ENCODE measurements around the gene IGSF9B. TPM values are rescaled to one million over a fixed set of nuclear protein-coding genes. Genes with fewer than 3 reads are reported as not detected.

IGSF9B gene
- total and polyA plus RNA-seq, 9 of the 15 experiments (the other 6 are each of a cell fraction or from before 2014, with no cell fraction given), result 0.09 TPM; not detected in 8

DNA sequence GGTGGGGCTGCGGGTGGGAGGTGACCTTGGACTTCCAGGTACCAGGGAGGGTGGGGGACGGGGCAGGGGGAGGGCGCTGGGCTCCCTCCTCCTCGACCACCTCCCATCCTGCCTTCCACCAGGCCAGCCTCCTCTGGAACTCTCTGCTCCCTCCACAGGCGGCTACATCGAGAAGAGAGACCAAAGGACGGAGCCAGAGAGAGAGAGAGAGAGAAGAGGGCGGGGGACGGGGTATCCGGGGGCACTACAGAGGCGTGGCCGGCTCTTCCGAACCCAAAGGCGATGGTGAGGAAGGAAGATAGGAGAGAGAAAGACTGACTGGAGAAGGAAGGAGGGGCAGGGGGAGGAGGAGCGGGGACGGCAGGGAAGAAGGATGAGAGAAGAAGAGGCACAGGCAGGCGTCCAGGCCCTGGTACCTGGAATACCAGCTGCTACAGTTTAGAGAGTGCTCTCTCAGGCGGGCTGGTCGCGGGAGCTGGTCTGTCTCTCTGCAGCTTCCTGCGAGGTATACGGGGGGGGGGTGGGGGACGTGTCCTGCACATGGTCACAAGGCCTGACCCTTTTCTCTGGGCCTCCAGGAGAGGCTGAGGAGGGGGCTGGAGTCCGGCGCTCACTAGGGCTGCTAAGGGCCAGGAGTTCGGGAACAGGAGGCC lies 38.0 kb downstream of the IGSF9B start (continued):
- TF ChIP-seq ZNF699 (CRISPR knock-in tag; IDR thresholded peaks at IDR 0.05; ENCODE audit: insufficient replicate concordance) (no peak), MEIS2 (IDR thresholded peaks at IDR 0.05; ENCODE audit: partially characterized antibody) (no peak)

DNA sequence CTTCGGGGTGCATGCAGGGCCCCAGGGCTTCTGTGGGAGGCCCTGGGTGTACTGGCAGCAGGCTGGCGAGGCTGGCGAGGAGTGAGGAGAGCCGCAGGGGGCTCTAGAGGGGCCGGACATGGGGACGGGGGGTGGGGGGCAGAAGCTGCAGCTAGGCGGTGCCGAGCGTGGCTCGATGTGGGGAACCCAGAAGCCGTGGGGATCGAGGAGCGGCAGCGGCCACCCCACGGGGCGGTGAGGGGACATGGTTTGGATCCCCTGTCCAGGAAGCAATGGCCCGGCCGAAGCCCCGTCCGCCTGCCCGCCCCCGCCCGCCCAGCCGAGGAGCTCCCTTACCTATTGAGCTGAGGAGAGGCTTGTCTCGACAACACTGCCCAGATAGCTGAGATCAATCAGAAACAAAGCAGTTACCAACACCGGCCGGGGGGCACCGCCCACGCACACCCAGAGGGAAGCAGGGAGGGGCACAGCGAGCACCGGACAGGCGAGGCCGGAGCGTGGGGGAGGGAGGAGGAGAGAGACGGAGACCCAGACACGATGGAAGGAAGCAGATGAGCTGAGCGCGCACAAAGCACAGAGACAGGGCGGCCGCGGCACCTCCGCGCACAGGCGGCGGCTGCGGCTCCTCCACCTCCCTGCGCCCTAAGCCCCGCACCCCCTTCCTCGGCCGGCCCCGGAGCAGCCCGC lies 38.7 kb downstream of the IGSF9B start:
- Histone ChIP-seq H3K4me1 (replicated peaks in 1 of 2; ENCODE audit: control insufficient read depth in 2 of 2, insufficient read depth in 2 of 2, low read length in 2 of 2) (peaks cover 0 to 3% of the 10 kb centered on the region in 2 experiments; a peak in 1 of 5 replicates), H2AFZ (ENCODE audit: low read depth, low read length) (no peak overlapping the region), H3K79me2 (ENCODE audit: control insufficient read depth, insufficient read depth, low read length) (no peaks in the 10 kb centered on the region), H3K27ac (ENCODE audit: extremely low read depth, low read depth, low read length) (no peak overlapping the region), H3K27me3 (ENCODE audit: control insufficient read depth in 2 of 2, insufficient read depth in 2 of 2, low read length in 2 of 2) (peaks cover 4 to 52% of the 10 kb centered on the region in 2 experiments; a peak in 4 of 5 replicates), H3K9me1 (ENCODE audit: control insufficient read depth, insufficient read depth, low read length) (no peaks in the 10 kb centered on the region), H3K36me3 (ENCODE audit: control insufficient read depth, insufficient read depth, low read length) (no peaks in the 10 kb centered on the region), H3K4me3 (no peak overlapping the region), H3K9me3 (replicated peaks; ENCODE audit: control insufficient read depth, insufficient read depth, low read depth, low read length) (no peaks in the 10 kb centered on the region), H3K9ac (ENCODE audit: insufficient read depth in 1 of 2, low read depth in 2 of 2, low read length in 2 of 2) (no peak overlapping the region), H3K4me2 (ENCODE audit: insufficient read depth, low read length) (no peak overlapping the region), H4K20me1 (replicated peaks; ENCODE audit: control insufficient read depth, insufficient read depth, low read length) (no peaks in the 10 kb centered on the region)
- 6% methylated on average over 26 of the region's 52 CpGs for WGBS (ENCODE audit: insufficient coverage, low coverage, missing lambda C conversion rate)
- CTCF ChIA-PET (ENCODE audit: low intra/inter-chr PET ratio), result no interaction called here
- BruUV-seq (replicated peaks), result no TSS peak
- FAIRE-seq, result no peak
- POLR2A ChIA-PET, result no interaction called here
- in situ Hi-C loops (cut with MboI) (no loop called here), intact Hi-C loops (cut with micrococcal nuclease) (no loop called here)
- DNase-seq (ENCODE audit: extremely low read depth in 1 of 4, low spot score in 3 of 4), result peak in 2 of 4 experiments; percentile 20 to 33
- TF ChIP-seq EGR1 (conservative IDR thresholded peaks at IDR 0.05), result peak; percentile 43
- TF ChIP-seq RHOXF2B (CRISPR knock-in tag; conservative IDR thresholded peaks at IDR 0.05), result no peak
- no peak for ATAC-seq
